IMR-90 (cell line): ENCODE measurements around the gene PIK3CB. TPM values are rescaled to one million over a fixed set of nuclear protein-coding genes. Genes with fewer than 3 reads are reported as not detected.

ENCODE experiments used
- ATAC-seq: fragments of 200-7000 bp; cut with Tn5 transposase; 2 replicates; pipeline ENCODE4 v1.9.1; 2020; ENCODE audit warnings: low read depth, mild to moderate bottlenecking, moderate library complexity
- BruUV-seq: library from RNA; stranded (reverse); fragments of 400-500 nt; replicated peaks from 2 replicates; lab custom pipeline; 2021; lab: Mats Ljungman, UMichigan
- CTCF ChIA-PET: fragments of 300-600 bp; formaldehyde crosslinking; extraction: SDS; loops from one replicate; lab custom pipeline; 2021; ENCODE audit warnings: antibody characterized with exemption; lab: Yijun Ruan, JAX
- POLR2A ChIA-PET: fragments of 300-600 bp; sonication (Branson Sonifier 250); formaldehyde crosslinking; loops from one replicate; lab custom pipeline; 2022; ENCODE audit warnings: antibody characterized with exemption; ENCODE audit not compliant: unreplicated experiment; lab: Charles Lee
- DNase-seq: peaks from one replicate; pipeline ENCODE4 v3.0.0; 2013
- H2AFZ ChIP-seq: replicated peaks from 2 replicates; pipeline ENCODE3; 2013; ENCODE audit warnings: low read length, mild to moderate bottlenecking; ENCODE audit not compliant: poor library complexity
- H2AK5ac ChIP-seq: 2 replicates; pipeline ENCODE4 v1.6.1; 2013; ENCODE audit warnings: low read depth, low read length, inconsistent platforms
- H2AK9ac ChIP-seq: replicated peaks from 2 replicates; pipeline ENCODE3; 2013; ENCODE audit warnings: mild to moderate bottlenecking, low read depth, low read length, moderate library complexity; ENCODE audit not compliant: poor library complexity
- H2BK120ac ChIP-seq: 2 replicates; pipeline ENCODE4 v1.6.1; 2013; ENCODE audit warnings: low read depth, low read length, inconsistent platforms
- H2BK15ac ChIP-seq: 3 replicates; pipeline ENCODE4 v1.6.1; 2013; ENCODE audit warnings: low read depth, low read length, inconsistent platforms
- H2BK20ac ChIP-seq: 2 replicates; pipeline ENCODE4 v1.6.1; 2013; ENCODE audit warnings: low read depth, mild to moderate bottlenecking, inconsistent platforms, low read length, moderate library complexity
- H2BK5ac ChIP-seq: 2 replicates; pipeline ENCODE4 v1.6.1; 2013; ENCODE audit warnings: mild to moderate bottlenecking, low read depth, low read length, inconsistent platforms; ENCODE audit not compliant: poor library complexity, severe bottlenecking
- H3K14ac ChIP-seq: replicated peaks from 2 replicates; pipeline ENCODE4 v1.6.1; 2013; ENCODE audit warnings: low read depth, low read length, inconsistent platforms
- H3K18ac ChIP-seq: 2 replicates; pipeline ENCODE4 v1.6.1; 2013; ENCODE audit warnings: low read depth, low read length, control low read depth
- H3K23ac ChIP-seq: 2 replicates; pipeline ENCODE4 v1.6.1; 2013; ENCODE audit warnings: low read depth, low read length, inconsistent platforms
- H3K27ac ChIP-seq: 2 replicates; pipeline ENCODE4 v1.5.1; 2013; ENCODE audit warnings: mild to moderate bottlenecking, control low read depth, low read length; ENCODE audit not compliant: insufficient read depth
- H3K27me3 ChIP-seq: 2 replicates; pipeline ENCODE4 v1.6.1; 2013; ENCODE audit warnings: low read length; ENCODE audit not compliant: control insufficient read depth, insufficient read depth
- H3K36me3 ChIP-seq: 2 replicates; pipeline ENCODE4 v1.6.1; 2013; ENCODE audit warnings: low read length, mixed read lengths; ENCODE audit not compliant: control insufficient read depth, insufficient read depth
- H3K4ac ChIP-seq: 2 replicates; pipeline ENCODE4 v1.6.1; 2013; ENCODE audit warnings: low read depth, low read length, inconsistent platforms
- H3K4me1 ChIP-seq: 2 replicates; pipeline ENCODE4 v1.6.1; 2013; ENCODE audit warnings: low read length, mixed read lengths; ENCODE audit not compliant: control insufficient read depth, insufficient read depth
- H3K4me2 ChIP-seq: 2 replicates; pipeline ENCODE4 v1.6.1; 2013; ENCODE audit warnings: low read depth, mild to moderate bottlenecking, control low read depth, low read length, moderate library complexity
- H3K4me3 ChIP-seq: 2 replicates; pipeline ENCODE4 v1.5.1; 2013; ENCODE audit warnings: low read depth, mild to moderate bottlenecking, control low read depth, low read length, moderate library complexity; ENCODE audit not compliant: insufficient read depth
- H3K56ac ChIP-seq: 2 replicates; pipeline ENCODE4 v1.6.1; 2013; ENCODE audit warnings: low read length, inconsistent platforms; ENCODE audit not compliant: insufficient read depth; ENCODE audit errors: extremely low read depth
- H3K79me1 ChIP-seq, 2 experiments: 2 replicates each; pipeline ENCODE4 v1.6.1; 2013; ENCODE audit warnings: low read length in 2 of 2, inconsistent platforms in 1 of 2, low read depth in 1 of 2
- H3K9ac ChIP-seq: 2 replicates; pipeline ENCODE4 v1.6.1; 2013; ENCODE audit warnings: low read depth, low read length, control low read depth
- H3K9me1 ChIP-seq: 2 replicates; pipeline ENCODE4 v1.6.1; 2013; ENCODE audit warnings: low read length, inconsistent platforms; ENCODE audit not compliant: insufficient read depth
- H3K9me3 ChIP-seq: 2 replicates; pipeline ENCODE4 v1.6.1; 2013; ENCODE audit warnings: low read length; ENCODE audit not compliant: control insufficient read depth, insufficient read depth
- H4K20me1 ChIP-seq: 2 replicates; pipeline ENCODE4 v1.6.1; 2013; ENCODE audit warnings: low read length, inconsistent platforms; ENCODE audit not compliant: insufficient read depth
- H4K5ac ChIP-seq: 2 replicates; pipeline ENCODE4 v1.6.1; 2013; ENCODE audit warnings: mild to moderate bottlenecking, low read depth, low read length, control low read depth
- H4K8ac ChIP-seq, 2 experiments: 2 replicates each; pipeline ENCODE4 v1.6.1; 2013; ENCODE audit warnings: low read depth in 2 of 2, low read length in 2 of 2, control low read depth in 1 of 2, inconsistent platforms in 1 of 2
- H4K91ac ChIP-seq: 2 replicates; pipeline ENCODE4 v1.6.1; 2013; ENCODE audit warnings: low read depth, low read length, inconsistent platforms; ENCODE audit not compliant: insufficient read depth
- CHD1 ChIP-seq: IDR thresholded peaks from 2 replicates; pipeline ENCODE4 v1.6.1; 2012; ENCODE audit warnings: low read depth, low read length, improper control_type of control experiment
- CTCF ChIP-seq: conservative IDR thresholded peaks from 2 replicates; pipeline ENCODE4 v1.5.1; 2012; ENCODE audit warnings: mild to moderate bottlenecking, low read depth, low read length, improper control_type of control experiment
- MAZ ChIP-seq: IDR thresholded peaks from 2 replicates; pipeline ENCODE4 v1.6.1; 2012; ENCODE audit warnings: low read depth, mild to moderate bottlenecking, low read length, improper control_type of control experiment, moderate library complexity, borderline replicate concordance
- NFE2L2 ChIP-seq: fragments of 150-350 bp; IDR thresholded peaks from 2 replicates; pipeline ENCODE4 v1.6.1; 2016; ENCODE audit warnings: low read depth, mild to moderate bottlenecking, low read length
- POLR2A ChIP-seq: IDR thresholded peaks from 2 replicates; pipeline ENCODE4 v1.6.1; 2012; ENCODE audit warnings: mild to moderate bottlenecking, low read depth, low read length
- RCOR1 ChIP-seq: IDR thresholded peaks from 2 replicates; pipeline ENCODE4 v1.6.1; 2012; ENCODE audit warnings: mild to moderate bottlenecking, low read length, improper control_type of control experiment; ENCODE audit not compliant: insufficient replicate concordance
- SMC3 ChIP-seq: fragments of 150-350 bp; IDR thresholded peaks from 2 replicates; pipeline ENCODE4 v1.6.1; 2016; ENCODE audit warnings: low read depth, mild to moderate bottlenecking, antibody characterized with exemption, low read length, moderate library complexity
- WGBS, 2 experiments: methylation state at CpG; one replicate each; pipeline versions ENCODE4 v1.1.5 to v1.1.7; 2013; ENCODE audit warnings: missing lambda C conversion rate in 2 of 2; ENCODE audit not compliant: insufficient read length in 1 of 2; ENCODE audit errors: extremely low coverage in 2 of 2; 5-methylcytosine and 5-hydroxymethylcytosine counted together
- dilution Hi-C: fragments of 300-500 bp; cut with HindIII; formaldehyde crosslinking; loops from one replicate; pipeline ENCODE4 v1.14.3; 2018; ENCODE audit warnings: low sequenced_read_pairs; ENCODE audit not compliant: unreplicated experiment
- in situ Hi-C: fragments of 300-500 bp; cut with MboI; formaldehyde crosslinking; loops from 3 replicates; pipeline ENCODE4 v1.14.3; 2019; ENCODE audit warnings: low sequenced_read_pairs, inconsistent platforms, mixed read lengths
- intact Hi-C: fragments of 100-400 bp; cut with micrococcal nuclease; formaldehyde crosslinking; loops from 2 replicates; pipeline ENCODE4 v1.10.0; 2022
- polyA plus RNA-seq, 3 experiments: library from polyadenylated mRNA; depleted of rRNA; stranded (reverse); fragments of >200 nt; gene quantifications; 2 replicates each; pipeline ENCODE4 v1.2.3, GENCODE V29; 2012; ENCODE audit warnings: low replicate concordance in 1 of 3
- total RNA-seq: library from RNA; depleted of rRNA; stranded (reverse); fragments of >200 nt; gene quantifications from 2 replicates; pipeline ENCODE4 v1.2.3, GENCODE V29; 2012

PIK3CB gene
- total and polyA plus RNA-seq, 2 of the 4 experiments (the other 2 are of a cell fraction) = 6.3 to 6.8 TPM

GRCh38 chr3:138638641-138639040, 196.1 kb downstream of the PIK3CB start:
- no peaks in the 10 kb centered on the region for H3K79me1 ChIP-seq
- H3K9ac ChIP-seq = no peak overlapping the region
- ChIA-PET CTCF (interaction anchor here (0.6 kb wide), 1 partner anchor 25 kb away, joined by 6 read pairs; no protein-coding TSS in a partner anchor), POLR2A (no interaction called here)
- no peak overlapping the region for H2BK120ac ChIP-seq
- H3K27me3 ChIP-seq = no peaks in the 10 kb centered on the region
- no peak overlapping the region for H3K4ac ChIP-seq
- no peak overlapping the region for H2BK20ac ChIP-seq
- no peak overlapping the region for H2BK15ac ChIP-seq
- no peaks in the 10 kb centered on the region for H4K20me1 ChIP-seq
- intact Hi-C loops = no loop called here
- H2AFZ ChIP-seq = no peak overlapping the region
- H3K4me3 ChIP-seq = no peak overlapping the region
- no peaks in the 10 kb centered on the region for H3K4me1 ChIP-seq
- H2AK9ac ChIP-seq = no peak overlapping the region
- DNase-seq (no peak), ATAC-seq (no peak)
- H3K56ac ChIP-seq = no peak overlapping the region
- dilution Hi-C loops = no loop called here
- peaks cover 7% of the 10 kb centered on the region for H3K9me3 ChIP-seq
- no peak overlapping the region for H2AK5ac ChIP-seq
- no peak overlapping the region for H2BK5ac ChIP-seq
- no CpG with 5 or more reads among the region's 2 CpGs for WGBS, 2 experiments
- no peak overlapping the region for H3K23ac ChIP-seq
- no peak overlapping the region for H3K4me2 ChIP-seq
- H4K5ac ChIP-seq = no peak overlapping the region
- H4K8ac ChIP-seq = no peak overlapping the region
- no peaks in the 10 kb centered on the region for H3K36me3 ChIP-seq
- no peak overlapping the region for H3K14ac ChIP-seq
- no peak overlapping the region for H3K18ac ChIP-seq
- no peaks in the 10 kb centered on the region for H3K9me1 ChIP-seq
- H4K91ac ChIP-seq = no peak overlapping the region
- no peak overlapping the region for H3K27ac ChIP-seq
- no TSS peak for BruUV-seq
- TF ChIP-seq CHD1 (no peak), MAZ (no peak), CTCF (no peak), NFE2L2 (no peak), POLR2A (no peak), RCOR1 (no peak), SMC3 (no peak)
- in situ Hi-C loops = no loop called here
